PC-9 (cell line): ENCODE results near the gene TNP2. TPM values are rescaled to one million over a fixed set of nuclear protein-coding genes. Genes with fewer than 3 reads are reported as not detected.

Experiments
- BruUV-seq: library from RNA; stranded (reverse); fragments of 400-500 nt; replicated peaks from 2 replicates; lab custom pipeline; 2021; lab: Mats Ljungman, UMichigan
- CTCF ChIA-PET: fragments of 300-600 bp; sonication (Branson Sonifier 250); formaldehyde crosslinking; loops from one replicate; lab custom pipeline; 2022; ENCODE audit warnings: antibody characterized with exemption; lab: Charles Lee
- POLR2A ChIA-PET: fragments of 300-600 bp; sonication (Branson Sonifier 250); formaldehyde crosslinking; loops from one replicate; lab custom pipeline; 2022; ENCODE audit warnings: antibody characterized with exemption; ENCODE audit not compliant: unreplicated experiment; lab: Charles Lee
- DNase-seq, 2 experiments: peaks; one replicate each; pipeline versions ENCODE4 v3.0.0 to v3.0.0-alpha.2; 2015 to 2022; ENCODE audit warnings: mixed read lengths in 1 of 2
- H2AFZ ChIP-seq: fragments of 200-600 bp; sonication (generic); 2 replicates; pipeline ENCODE4 v1.8.1; 2017; ENCODE audit warnings: antibody characterized with exemption
- H3F3A ChIP-seq: fragments of 200-600 bp; sonication (generic); 2 replicates; pipeline ENCODE4 v1.8.1; 2017; ENCODE audit warnings: antibody characterized with exemption, mild to moderate bottlenecking, low read depth; ENCODE audit not compliant: insufficient read depth
- H3K27ac ChIP-seq: fragments of 200-600 bp; sonication (generic); 2 replicates; pipeline ENCODE4 v1.6.1; 2016; ENCODE audit warnings: mixed run types
- H3K27me3 ChIP-seq: fragments of 200-600 bp; sonication (generic); 2 replicates; pipeline ENCODE4 v1.6.1; 2016; ENCODE audit warnings: low read depth, mixed run types; ENCODE audit not compliant: insufficient read depth
- H3K36me3 ChIP-seq: fragments of 200-600 bp; sonication (generic); 2 replicates; pipeline ENCODE4 v1.6.1; 2016; ENCODE audit warnings: low read depth, mixed run types
- H3K4me1 ChIP-seq: fragments of 200-600 bp; sonication (generic); replicated peaks from 2 replicates; pipeline ENCODE4 v1.6.1; 2016; ENCODE audit warnings: mixed run types; ENCODE audit not compliant: insufficient read depth
- H3K4me2 ChIP-seq: fragments of 200-600 bp; sonication (generic); 2 replicates; pipeline ENCODE4 v1.6.1; 2017; ENCODE audit warnings: mixed run types
- H3K4me3 ChIP-seq: fragments of 200-600 bp; sonication (generic); 2 replicates; pipeline ENCODE4 v1.6.1; 2016; ENCODE audit warnings: mixed run types
- H3K79me2 ChIP-seq: fragments of 200-600 bp; sonication (generic); 2 replicates; pipeline ENCODE4 v1.6.1; 2017; ENCODE audit warnings: low read depth, mixed run types
- H3K9me2 ChIP-seq: fragments of 200-600 bp; sonication (generic); 2 replicates; pipeline ENCODE4 v1.8.1; 2017; ENCODE audit warnings: mild to moderate bottlenecking; ENCODE audit not compliant: insufficient read depth
- H3K9me3 ChIP-seq: fragments of 200-600 bp; sonication (generic); 2 replicates; pipeline ENCODE4 v1.8.1; 2016; ENCODE audit warnings: low read depth; ENCODE audit not compliant: insufficient read depth
- H4K20me1 ChIP-seq: fragments of 200-600 bp; sonication (generic); 2 replicates; pipeline ENCODE4 v1.8.1; 2017; ENCODE audit not compliant: insufficient read depth
- EZH2 ChIP-seq: fragments of 200-600 bp; sonication (generic); IDR thresholded peaks from 2 replicates; pipeline ENCODE4 v1.8.0; 2017; ENCODE audit warnings: antibody characterized with exemption, low read depth
- intact Hi-C: fragments of 100-400 bp; cut with micrococcal nuclease; formaldehyde crosslinking; loops from one replicate; pipeline ENCODE4 v1.10.0; 2022; ENCODE audit not compliant: unreplicated experiment
- total RNA-seq: library from RNA; stranded (reverse); gene quantifications from 2 replicates; pipeline ENCODE4 v1.2.3, GENCODE V29; 2021
- TF ChIP-seq, protein P1 (sequence below): fragments of 200-600 bp; sonication (generic); conservative IDR thresholded peaks from 2 replicates; pipeline ENCODE4 v1.6.1; 2017; ENCODE audit warnings: mixed run types, antibody characterized with exemption, mild to moderate bottlenecking, moderate library complexity

TNP2 gene
- total RNA-seq, 1 experiment from 2014 or later: not detected

DNA sequence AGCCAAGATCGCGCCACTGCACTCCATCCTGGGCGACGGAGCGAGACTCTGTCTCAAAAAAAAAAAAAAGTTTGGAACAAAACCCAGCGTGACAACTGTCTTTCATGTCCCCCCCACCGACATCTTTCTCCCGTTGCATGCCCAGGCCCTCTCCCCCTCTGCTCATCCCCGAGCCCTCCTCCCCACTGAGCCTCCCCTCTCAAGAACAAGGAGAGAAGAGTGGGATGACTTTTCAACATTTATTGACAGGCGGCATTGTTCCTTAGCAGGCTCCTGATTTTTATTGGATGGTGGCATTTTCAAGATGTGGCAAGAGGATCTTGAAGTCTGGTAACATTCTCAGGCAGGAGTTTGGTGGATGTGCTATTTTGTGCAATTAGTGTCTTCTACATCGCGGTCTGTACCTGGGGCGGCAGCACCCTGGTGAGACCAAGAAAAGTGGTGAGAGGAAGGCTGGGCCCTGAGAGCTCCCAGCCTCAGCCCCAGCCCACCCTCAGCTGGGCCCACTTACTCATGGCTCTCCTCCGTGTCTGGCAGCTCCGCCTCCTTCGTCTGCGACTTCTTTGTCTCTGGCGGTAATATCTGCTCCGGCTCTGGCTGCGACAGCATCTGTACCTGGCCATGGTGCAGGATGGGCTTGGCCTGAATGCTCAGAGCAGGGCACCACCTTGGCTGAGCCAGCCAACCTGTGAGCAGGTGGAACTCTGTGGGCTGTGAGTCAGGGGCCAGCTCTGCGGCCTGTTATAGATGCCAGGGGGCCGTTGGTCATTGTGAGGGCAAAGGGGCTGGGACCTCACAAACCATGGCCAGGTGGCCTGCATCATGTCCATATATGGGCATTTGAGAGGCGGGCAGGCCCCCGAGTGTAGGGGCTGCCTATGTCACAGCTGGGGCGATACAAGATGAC is 11.7 kb upstream of the TNP2 start, which contains the start of gene PRM1:
PRM1 (minus strand) TSS at position 715 of the 907 bp plus-strand sequence; CDS start at position 623, 92 bp downstream.
- no TSS peak for BruUV-seq
- no peak for DNase-seq
- intact Hi-C loops: no loop called here
- TF ChIP-seq, protein P1, sequence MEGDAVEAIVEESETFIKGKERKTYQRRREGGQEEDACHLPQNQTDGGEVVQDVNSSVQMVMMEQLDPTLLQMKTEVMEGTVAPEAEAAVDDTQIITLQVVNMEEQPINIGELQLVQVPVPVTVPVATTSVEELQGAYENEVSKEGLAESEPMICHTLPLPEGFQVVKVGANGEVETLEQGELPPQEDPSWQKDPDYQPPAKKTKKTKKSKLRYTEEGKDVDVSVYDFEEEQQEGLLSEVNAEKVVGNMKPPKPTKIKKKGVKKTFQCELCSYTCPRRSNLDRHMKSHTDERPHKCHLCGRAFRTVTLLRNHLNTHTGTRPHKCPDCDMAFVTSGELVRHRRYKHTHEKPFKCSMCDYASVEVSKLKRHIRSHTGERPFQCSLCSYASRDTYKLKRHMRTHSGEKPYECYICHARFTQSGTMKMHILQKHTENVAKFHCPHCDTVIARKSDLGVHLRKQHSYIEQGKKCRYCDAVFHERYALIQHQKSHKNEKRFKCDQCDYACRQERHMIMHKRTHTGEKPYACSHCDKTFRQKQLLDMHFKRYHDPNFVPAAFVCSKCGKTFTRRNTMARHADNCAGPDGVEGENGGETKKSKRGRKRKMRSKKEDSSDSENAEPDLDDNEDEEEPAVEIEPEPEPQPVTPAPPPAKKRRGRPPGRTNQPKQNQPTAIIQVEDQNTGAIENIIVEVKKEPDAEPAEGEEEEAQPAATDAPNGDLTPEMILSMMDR: no peak
- no peak for TF ChIP-seq EZH2
- Histone ChIP-seq H3K9me3 (no peaks in the 10 kb centered on the region), H3K36me3 (no peaks in the 10 kb centered on the region), H3K9me2 (no peaks in the 10 kb centered on the region), H3K4me3 (no peak within 1 kb of the TSS), H3K4me2 (no peak within 1 kb of the TSS), H3K4me1 (no peaks in the 10 kb centered on the region), H3F3A (no peaks in the 10 kb centered on the region), H3K79me2 (no peaks in the 10 kb centered on the region), H4K20me1 (no peaks in the 10 kb centered on the region), H3K27me3 (no peaks in the 10 kb centered on the region), H2AFZ (no peak within 1 kb of the TSS), H3K27ac (no peak within 1 kb of the TSS)
- ChIA-PET POLR2A (no interaction called here), CTCF (no interaction called here)

DNA sequence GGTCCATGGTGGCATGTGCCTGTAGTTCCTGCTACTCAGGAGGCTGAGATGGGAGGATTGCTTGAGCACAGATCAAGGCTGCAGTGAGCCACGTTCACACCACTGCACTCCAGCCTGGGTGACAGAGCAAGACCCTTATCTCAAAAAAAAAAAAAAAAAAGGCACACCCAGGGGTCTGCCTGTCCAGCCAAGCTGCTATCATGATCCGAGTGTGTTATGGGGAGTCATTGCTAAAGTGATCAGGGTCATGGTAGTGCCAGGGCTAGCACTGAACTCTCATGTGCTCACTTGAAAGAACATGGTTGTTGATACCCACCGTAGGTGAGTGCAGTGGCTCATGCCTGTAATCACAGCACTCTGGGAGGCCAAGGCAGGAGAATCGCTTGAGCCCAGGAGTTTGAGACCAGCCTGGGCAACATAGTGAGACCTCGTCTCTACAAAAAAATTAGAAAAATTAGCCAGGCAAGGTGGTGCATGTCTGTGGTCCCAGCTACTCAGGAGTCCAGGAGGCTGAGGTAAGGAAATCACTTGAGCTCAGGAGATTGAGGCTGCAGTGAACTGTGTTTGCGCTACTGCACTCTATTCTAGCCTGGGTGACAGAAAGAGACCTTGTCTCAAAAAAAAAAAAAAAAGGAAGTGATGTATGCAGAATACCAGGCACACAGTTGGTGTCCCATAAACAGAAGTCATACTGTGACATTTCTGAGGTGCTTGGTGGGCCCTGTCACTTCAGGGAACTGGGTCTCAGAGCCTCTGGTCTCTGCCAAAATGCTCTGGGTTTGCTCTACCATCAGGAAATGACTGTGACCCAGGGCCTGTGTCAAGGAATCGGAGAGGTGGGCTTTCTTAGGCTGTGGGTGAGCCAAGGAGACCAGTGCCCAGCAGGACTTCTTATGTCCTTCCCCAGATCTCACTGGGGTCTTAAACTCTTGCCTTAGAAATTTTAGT is 9.8 kb upstream of the TNP2 start:
- Histone ChIP-seq H3K4me3 (no peak overlapping the region), H3K27ac (no peak overlapping the region), H3K4me2 (no peak overlapping the region), H3K9me3 (no peaks in the 10 kb centered on the region), H3F3A (no peaks in the 10 kb centered on the region), H3K79me2 (no peaks in the 10 kb centered on the region), H3K4me1 (no peaks in the 10 kb centered on the region), H3K27me3 (no peaks in the 10 kb centered on the region), H3K9me2 (no peaks in the 10 kb centered on the region), H4K20me1 (no peaks in the 10 kb centered on the region), H2AFZ (no peak overlapping the region), H3K36me3 (no peaks in the 10 kb centered on the region)
- intact Hi-C loops: no loop called here
- no peak for DNase-seq
- TF ChIP-seq, protein P1: no peak
- no peak for TF ChIP-seq EZH2
- ChIA-PET POLR2A (no interaction called here), CTCF (no interaction called here)
- BruUV-seq: no TSS peak

DNA sequence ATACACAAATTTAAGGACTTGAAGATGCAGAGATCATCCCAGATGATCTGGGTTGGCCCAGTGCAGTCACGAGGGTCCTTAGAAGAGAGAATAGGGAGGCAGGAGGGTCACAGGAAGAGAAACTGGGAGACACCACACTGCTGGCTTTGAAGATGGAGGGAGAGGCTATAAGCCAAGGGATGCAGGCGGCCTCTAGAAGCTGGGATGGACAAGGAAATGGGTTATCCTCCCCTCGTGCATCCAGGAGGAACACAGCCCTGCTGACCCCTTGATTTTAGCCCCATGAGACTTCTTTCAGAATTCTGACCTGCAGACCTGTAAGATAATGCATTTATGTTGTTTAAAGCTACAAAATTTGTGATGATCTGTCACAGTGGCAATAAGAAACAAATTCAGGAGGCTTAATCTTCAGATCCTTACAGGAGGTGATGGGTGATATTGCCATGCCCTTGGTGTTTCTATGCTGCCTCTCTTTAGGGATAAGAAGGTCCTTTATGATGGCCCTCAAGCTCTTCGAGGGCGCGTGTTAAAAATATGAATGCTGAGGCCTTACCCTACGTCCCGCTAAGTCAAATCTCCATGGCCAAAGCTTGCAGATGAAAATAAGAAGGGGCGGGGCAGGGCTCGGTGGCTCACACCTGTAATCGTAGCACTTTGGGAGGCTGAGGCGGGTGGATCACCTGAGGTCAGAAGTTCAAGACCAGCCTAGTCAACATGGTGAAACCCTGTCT is 8.6 kb upstream of the TNP2 start:
- Histone ChIP-seq H3K27ac (no peak overlapping the region), H3K4me2 (no peak overlapping the region), H3K79me2 (no peaks in the 10 kb centered on the region), H3F3A (no peaks in the 10 kb centered on the region), H3K9me2 (no peaks in the 10 kb centered on the region), H3K4me3 (no peak overlapping the region), H4K20me1 (no peaks in the 10 kb centered on the region), H3K9me3 (no peaks in the 10 kb centered on the region), H2AFZ (no peak overlapping the region), H3K27me3 (no peaks in the 10 kb centered on the region), H3K36me3 (no peaks in the 10 kb centered on the region), H3K4me1 (no peaks in the 10 kb centered on the region)
- intact Hi-C loops: no loop called here
- ChIA-PET POLR2A (no interaction called here), CTCF (no interaction called here)
- no peak for TF ChIP-seq EZH2
- DNase-seq: no peak
- BruUV-seq: no TSS peak
